RPMI7951 (cell line): ENCODE data around the gene ARMC8. TPM values are rescaled to one million over a fixed set of nuclear protein-coding genes. Genes with fewer than 3 reads are reported as not detected.

Experiments used
- DNase-seq: peaks from one replicate; pipeline ENCODE4 v3.0.0-alpha.2; 2012; ENCODE audit warnings: low read depth
- total RNA-seq: library from RNA; depleted of rRNA; stranded (reverse); fragments of >200 nt; shearing (Covaris generic); gene quantifications from 2 replicates; pipeline ENCODE4 v1.2.3, GENCODE V29; 2014

The ARMC8 gene
- total RNA-seq, 1 experiment from 2014 or later, result 67.5 TPM

GRCh38 chr3:138197524-138197923 is 10.4 kb downstream of the ARMC8 start:
- no peak for DNase-seq

- no peak for DNase-seq
Observed at GRCh38 chr3:138199851-138200250, 12.8 kb downstream of the ARMC8 start.

DNA sequence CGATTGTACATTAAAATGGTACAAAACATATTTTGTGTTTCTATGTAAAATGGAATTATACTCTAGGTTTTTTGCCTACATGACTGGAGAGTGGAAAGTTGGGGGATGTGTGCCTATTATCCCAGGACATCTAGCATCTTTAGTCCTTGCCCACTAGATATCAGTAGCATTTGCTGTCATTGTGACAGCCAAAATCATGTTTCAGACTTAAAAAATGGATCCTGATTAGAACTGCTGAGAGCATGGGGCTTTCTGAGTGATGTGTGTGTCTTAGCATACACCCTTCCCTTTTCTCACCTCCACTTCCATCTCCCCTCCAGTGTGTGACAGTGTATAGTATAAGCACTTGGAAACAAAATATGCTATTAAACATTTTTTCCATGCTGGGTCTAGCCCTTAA is 13.3 kb downstream of the ARMC8 start:
- DNase-seq, result no peak

DNA sequence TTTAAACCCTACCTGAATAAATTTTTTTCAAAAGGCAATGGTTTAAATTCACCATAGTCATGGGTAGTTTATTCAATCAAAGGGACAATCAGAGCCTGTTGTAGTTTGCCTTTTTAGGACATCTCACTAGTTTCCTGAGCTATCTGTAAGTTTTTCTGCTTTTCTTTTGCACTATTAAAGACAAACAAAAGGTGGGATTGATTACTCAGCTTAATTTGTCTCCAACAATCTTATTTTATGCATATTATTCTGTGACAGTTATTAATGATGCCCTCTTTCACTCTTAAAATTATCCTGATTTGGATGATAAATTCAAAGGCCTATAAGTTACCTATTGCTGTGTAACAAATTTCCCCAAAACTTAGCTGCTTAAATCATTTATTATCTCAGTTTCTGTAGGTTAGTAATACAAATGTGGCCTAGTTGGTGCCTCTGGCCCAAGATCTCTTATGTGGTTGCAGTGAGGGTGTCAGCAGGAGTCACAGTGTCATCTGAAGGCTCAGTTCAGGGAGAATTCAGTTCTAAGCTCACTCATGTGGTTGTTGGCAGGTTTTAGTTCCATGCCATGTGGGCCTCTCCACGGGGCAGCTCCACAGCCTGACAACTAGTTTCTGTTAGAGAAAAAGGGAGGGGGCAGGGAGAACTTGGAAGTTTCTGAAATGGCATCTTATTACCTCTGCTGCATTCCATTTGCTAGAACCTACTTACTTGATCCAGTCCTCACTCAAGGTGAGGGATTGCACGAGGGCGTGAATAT is 16.0 kb downstream of the ARMC8 start:
- DNase-seq, result no peak

GRCh38 chr3:138203938-138204337 is 16.8 kb downstream of the ARMC8 start:
- DNase-seq, result no peak

GRCh38 chr3:138205527-138205926 is 18.4 kb downstream of the ARMC8 start:
- no peak for DNase-seq

- no peak for DNase-seq
Observed at GRCh38 chr3:138206196-138206595, 19.1 kb downstream of the ARMC8 start.

- DNase-seq, result no peak
Observed at GRCh38 chr3:138210528-138210927, 23.4 kb downstream of the ARMC8 start.

DNA sequence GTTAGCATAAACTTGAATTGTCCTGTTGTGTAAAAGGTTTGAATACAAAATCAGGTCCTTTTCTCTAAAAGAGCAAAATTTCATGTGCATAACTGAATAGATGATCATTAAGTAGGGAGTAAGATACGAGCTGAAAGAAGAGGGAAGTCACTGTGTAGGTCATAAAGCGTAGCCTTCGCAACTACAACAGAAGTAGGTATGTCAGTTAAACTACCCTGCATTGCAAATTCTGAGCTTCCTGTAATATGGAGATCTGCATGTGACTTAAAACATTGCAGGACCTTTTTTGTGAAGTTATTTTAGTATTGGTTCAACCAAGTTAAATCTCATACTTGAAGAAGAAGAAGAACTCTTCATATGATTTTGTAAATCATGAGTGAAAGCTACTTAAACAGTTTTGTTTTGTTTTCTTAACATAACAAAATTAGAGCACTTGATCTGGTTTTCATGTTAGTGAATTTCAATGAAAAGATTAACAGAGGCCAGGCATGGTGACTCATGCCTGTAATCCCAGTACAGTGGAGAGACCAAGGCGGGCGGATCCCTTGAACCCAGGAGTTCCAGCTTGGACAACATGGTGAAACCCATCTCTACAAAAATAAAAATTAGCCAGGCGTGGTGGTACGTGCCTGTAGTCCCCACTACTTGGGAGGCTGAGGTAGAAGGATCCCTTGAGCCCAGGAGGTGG is 26.4 kb downstream of the ARMC8 start:
- no peak for DNase-seq

DNA sequence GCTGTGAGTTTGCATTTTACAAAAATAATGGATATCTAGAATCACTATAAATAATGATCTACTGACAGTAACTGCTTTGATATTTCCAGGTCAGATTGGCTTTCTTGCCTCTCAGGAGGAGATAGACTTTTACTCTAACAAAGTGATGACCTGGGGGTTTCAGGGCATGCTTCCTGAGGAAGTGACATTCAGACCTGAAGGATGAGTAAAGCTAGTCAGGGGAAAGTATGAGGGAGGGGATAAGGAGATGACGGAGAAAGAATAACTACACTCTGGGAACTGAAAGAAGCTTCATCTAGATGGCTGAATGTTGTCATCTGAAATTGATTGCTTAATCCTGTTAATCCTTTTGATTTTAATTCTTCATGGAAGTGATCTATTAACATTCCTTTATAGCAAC is 32.2 kb downstream of the ARMC8 start:
- DNase-seq, result no peak

DNA sequence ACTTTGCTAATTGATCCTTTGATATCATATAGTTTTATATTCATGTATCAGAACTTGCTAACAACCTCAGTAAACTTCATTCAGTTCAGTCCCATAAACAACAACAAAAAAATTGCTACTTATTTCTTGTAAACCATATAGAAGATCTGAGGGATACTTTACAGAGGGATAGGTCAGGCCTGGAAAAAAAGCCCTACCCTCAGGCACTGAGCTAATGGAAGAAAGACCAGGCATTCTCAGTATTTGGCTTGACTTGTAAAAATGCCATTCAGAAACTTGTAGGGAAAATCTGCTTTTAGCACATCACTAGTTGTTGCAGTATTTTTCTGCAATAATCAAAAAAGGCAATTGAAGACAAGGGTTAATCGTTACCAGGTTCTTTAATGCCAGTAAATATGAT is 33.1 kb downstream of the ARMC8 start:
- no peak for DNase-seq

- no peak for DNase-seq
Observed at GRCh38 chr3:138220788-138221187, 33.7 kb downstream of the ARMC8 start.

DNA sequence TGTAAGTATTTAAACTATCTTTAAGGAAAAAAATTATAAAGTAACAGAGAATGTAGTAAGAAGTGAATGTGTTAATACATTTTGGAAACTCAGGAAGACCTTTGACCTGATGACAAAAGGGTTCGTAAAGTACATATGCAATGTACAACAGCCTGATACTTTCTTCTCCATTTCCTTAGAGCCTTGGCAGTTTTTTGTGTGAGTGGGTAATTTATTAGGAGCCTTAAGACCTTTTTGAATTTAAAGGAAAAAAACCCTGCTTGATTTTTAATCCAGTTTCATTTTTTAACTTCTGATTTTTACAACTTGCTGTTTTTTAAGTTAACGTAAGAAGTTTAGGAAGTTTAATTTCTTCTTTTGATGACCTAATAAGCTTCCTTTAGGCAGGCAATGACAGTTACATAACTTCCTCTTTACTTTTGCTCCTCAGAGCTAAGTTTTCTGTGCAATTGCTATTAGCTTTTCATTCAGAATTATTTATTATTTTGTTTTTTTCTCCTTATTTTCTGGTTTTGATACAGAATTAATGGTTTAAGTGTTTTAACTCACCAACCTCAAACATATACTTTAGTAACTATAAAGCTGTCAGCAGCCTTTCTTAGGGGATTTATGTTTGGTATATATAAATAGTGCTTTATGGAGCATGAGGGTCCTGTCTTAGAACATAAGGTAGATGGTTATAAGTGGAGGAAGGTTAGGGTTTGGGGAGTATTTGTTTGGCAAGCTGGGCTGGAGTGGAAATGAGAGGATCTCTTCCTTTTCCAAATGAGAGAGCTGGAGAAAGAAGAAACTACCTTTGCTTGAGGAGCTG is 35.2 kb downstream of the ARMC8 start:
- no peak for DNase-seq

DNA sequence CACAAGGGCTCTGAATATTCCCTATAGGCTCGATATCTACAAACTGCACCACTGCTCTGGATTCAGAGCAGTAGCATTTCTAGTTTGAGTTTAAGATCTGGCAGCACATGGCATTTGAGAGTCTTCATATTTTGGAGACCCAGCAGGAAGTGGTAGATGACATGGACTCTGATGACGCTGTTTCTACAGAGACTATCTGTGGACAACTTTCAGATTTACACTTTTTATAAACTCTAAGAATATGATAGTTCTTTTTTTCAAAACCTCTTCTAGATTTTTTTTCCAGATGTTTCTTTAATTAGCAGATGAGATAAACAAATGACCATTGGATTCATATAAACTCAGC is 35.8 kb downstream of the ARMC8 start:
- DNase-seq, result no peak

DNA sequence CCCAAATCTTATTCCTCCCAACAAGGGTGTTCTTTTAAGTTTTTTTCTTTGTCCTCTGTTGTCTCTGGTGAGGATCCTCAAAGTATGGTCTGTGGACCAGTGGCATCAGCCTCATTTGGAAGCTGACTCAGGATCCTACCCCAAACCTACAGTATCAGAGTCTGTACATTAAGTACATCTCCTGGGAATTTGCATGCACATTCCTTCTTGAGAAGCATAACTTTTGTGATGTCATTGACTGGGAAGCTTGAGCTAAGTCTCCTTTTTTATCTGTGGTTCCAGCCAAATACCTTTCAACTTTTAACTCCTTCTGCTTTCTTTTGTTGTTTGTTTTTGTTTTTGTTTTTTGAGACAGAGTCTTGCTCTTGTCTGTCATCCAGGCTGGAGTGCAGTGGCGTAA is 40.5 kb downstream of the ARMC8 start:
- DNase-seq, result no peak

DNA sequence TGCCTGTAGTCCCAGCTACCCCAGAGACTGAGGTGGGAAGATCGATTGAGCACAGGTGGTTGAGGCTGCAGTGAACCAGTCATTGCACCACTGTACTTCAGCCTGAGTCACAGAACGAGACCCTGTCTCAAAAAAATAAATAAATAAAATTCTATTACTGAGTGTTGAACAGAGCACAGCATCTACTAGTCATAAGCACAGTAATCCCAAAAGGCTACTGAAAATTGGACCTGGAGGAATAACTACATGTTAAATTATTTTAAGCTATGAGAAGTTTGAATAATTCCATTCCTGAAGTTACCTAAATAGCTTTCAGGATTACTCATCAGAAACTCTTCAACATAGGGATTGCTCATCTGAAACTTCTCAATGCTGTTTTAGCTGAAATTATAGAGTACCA is 43.4 kb downstream of the ARMC8 start:
- no peak for DNase-seq

- no peak for DNase-seq
Observed at GRCh38 chr3:138232705-138233364, 45.7 kb downstream of the ARMC8 start.

DNA sequence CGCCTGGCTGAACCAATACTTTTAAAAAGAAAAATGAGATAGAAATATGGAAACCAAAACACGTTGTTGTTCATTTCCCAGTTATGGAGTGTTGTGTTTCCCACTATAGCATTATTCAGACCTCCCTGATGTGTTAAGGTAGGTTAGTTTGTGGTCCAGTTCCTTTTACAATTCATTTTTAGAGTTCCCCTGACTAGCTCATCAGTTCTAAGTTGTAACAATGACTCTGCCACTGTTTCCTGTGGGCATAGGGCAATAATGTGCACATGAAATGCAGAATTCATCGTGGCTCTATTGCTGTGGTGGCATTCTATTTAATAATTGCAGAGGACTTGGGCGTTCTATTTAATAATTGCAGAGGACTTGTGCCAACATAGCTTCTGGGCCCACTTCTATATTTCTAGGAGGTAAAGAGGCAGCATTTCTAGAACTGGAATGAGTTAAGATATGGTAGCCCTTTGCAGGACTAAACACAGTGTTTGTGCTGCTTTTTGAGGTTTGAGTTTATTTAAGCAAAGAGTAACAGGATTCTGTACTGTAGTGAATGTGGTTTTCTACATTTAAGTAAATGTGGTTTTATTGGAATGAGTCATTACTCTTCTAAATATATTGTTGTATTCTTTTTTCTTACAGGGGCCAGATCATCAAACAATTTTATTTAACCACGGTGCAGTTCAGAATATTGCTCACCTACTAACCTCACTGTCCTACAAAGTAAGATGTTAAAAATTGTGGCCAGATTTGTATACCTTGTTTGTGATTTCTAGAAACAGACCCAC is 47.5 kb downstream of the ARMC8 start:
- peak; percentile 20 for DNase-seq

GRCh38 chr3:138238711-138239110 is 51.6 kb downstream of the ARMC8 start:
- no peak for DNase-seq

DNA sequence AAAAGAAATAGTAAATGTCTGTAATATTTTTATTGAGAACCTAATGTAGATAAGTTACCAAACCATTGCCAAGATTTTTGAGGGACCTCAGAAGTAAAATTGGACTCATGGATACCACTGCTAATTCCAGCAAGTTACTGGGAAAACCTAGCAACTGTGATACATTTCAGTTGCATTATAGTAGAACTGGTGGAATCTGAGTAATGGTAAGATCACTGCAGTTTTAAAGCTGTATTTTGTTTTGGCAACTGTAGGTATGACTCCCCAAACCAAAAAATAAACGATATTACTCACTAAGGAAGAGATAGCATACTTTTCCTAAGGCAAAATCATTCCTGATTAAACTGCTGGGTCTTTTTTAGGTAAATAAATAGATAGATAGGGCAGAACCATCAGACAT is 54.0 kb downstream of the ARMC8 start:
- peak; percentile 3 for DNase-seq

GRCh38 chr3:138241676-138242075 is 54.6 kb downstream of the ARMC8 start:
- no peak for DNase-seq
